GM18507 (cell line): Measurements from ENCODE around the gene DHRS7.

Experiments used
- DNase-seq: peaks from one replicate; pipeline ENCODE4 v3.0.0; 2011; ENCODE audit warnings: low read depth; ENCODE audit not compliant: insufficient read length; ENCODE audit errors: extremely low spot score
- FAIRE-seq: peaks from 2 replicates; lab custom pipeline; 2011; peaks lifted over from hg19 to GRCh38; lab: Jason Lieb, UNC

The DHRS7 gene

DNA sequence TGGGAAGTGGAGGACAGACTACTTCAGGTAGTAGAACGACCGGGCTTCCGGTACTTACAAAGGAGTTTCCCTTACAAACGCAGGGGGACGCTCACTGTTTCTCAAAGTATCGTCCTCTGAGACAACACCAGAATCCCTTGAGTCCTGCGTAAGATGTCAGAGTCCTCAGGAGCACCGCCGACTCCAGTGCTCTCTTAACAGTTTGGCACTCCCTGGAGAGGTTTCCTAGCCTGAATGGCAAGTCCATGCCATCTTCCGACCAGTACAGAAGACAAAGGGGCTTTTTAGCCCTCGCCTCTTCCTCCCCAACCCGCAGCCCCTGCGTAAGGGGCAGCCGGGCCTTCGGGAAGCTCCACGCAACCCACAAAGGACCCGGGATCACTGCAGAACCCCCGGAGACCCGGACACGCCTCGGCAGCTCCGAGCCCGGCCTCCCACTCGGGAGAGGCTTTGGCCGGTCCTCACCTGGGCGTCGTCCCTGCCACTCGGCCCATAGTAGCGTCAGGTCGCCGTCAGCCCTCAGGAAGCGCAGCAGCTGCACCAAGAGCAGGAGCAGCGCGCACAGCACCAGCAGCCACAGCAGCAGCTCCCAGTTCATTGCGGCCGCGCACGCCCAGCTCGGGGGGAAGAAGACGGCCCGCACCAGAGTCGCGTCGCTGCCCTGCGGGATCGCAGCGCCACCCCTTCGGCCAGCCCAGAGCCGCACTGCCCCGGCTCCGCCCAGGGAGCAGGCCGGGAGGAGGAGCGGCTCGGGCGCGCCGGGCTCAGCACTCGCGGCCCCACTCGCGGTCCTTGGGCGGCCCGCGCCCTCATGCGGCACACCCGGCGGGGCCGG, at the start of gene DHRS7:
Gene DHRS7 (minus strand): TSS at position 687 of the 835 bp plus-strand sequence. CDS start 89 bp downstream, at position 598.
- DNase-seq (peak; percentile 68), FAIRE-seq (peak; percentile 91)

DNA sequence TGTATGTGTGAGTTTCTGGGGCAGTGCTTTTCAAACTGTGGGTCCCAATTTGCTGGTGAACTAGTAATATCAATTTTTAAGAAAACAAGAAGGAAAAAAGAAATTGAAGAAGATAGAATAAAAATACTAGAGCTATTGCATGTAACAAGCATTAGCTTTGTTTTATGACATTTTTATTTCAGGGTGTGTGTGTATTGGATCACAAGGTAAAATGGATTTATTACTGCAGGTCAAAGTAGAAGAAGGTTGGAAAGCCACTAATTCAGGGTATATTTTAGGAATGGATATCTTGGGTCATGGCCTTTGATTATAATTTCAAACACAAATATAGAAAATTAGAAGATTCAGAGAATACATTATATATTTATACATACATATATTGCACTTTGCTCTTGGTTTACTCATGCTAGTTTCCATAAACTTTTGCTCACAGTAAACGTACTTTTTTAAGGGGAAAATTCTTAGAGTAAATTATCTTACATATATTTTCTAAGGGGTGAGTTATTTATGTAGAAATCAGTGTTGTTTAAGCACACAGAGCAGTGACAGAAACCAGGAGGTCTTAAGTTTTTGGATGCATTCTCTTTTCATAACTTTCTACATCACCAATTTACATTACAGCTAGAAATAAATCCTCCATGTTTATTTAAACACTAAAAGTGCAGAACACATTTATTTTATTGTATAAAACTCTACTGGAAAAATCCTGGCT, 49.4 kb upstream of the DHRS7 start:
- no peak for DNase-seq
- FAIRE-seq: no peak

- FAIRE-seq (peak; percentile 5), DNase-seq (no peak)
Observed at GRCh38 chr14:60214003-60214402, 48.8 kb upstream of the DHRS7 start.

- DNase-seq: no peak
- FAIRE-seq: peak; percentile 99
Observed at GRCh38 chr14:60212503-60213371, 47.5 kb upstream of the DHRS7 start.

DNA sequence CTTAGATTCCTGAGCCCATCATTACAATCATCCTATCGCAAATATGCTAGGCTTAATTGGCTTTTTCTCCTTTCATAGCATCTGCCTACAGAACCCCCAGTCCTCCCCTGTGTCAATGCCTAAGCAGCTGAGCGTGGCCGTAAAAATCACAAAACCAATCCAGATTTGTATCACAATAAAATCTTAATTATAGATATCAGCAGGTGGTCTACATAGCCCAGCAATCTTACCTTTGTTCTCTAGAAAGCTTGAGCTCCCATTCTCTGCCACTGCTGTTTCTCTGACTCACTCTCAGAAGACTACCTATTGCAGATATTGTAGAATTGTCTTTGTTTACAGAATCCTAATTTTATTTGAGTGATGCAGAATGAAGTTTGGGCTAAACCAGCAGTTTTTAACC, 46.0 kb upstream of the DHRS7 start:
- FAIRE-seq (no peak), DNase-seq (no peak)

DNA sequence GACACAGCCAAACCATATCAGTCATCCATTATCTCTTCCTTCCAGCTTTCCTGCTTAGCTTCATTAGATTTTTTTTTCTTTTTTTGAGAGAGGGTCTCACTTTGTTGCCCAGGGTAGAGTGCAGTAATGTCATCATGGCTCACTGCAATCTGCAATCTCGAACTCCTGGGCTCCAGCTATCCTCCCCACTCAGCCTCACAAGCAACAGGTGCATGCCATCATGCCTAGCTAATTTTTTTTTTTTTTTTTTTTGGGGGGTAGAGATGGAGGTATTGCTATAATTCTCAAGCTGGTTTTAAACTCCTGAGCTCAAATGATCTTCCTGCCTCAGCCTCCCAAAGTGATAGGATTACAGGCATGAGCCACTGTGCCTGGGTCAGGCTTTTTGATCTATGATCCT, 45.5 kb upstream of the DHRS7 start:
- no peak for DNase-seq
- no peak for FAIRE-seq

DNA sequence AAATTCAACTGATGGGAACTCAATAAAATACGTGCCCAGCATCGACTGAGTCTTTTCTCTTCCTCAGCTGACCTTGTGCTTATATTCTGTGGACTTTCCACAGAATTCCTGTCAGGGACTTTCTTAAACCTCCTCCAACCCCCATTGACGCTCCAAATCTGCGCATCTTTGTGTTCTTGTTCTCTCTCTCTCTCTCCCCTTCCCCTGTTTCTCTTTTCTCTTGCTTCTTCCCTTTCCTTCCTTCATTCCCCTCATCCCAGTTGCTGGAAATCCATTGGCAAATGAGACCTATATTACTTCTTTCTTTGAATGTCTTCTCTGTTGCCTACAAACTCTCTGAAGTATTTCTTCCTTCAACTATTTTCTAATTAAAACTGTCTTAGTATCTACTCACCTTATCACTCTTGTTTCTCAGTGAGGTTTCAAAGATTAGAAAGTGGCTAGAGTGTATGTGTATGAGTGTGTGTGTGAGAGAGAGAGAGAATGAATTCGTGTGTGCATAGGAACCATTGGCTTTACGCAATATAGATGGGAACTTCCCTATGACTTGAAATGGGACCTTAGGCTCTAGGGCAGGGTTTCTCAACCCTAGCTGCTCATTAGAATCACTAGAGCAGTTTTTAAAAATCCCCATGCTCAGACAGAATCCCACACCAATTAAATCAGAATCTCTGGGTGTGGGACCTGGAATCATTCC, 41.8 kb upstream of the DHRS7 start:
- DNase-seq (no peak), FAIRE-seq (peak; percentile 83)

GRCh38 chr14:60206249-60206670, 41.1 kb upstream of the DHRS7 start:
- FAIRE-seq (peak; percentile 50), DNase-seq (no peak)

GRCh38 chr14:60204843-60205774, 39.9 kb upstream of the DHRS7 start:
- no peak for FAIRE-seq

DNA sequence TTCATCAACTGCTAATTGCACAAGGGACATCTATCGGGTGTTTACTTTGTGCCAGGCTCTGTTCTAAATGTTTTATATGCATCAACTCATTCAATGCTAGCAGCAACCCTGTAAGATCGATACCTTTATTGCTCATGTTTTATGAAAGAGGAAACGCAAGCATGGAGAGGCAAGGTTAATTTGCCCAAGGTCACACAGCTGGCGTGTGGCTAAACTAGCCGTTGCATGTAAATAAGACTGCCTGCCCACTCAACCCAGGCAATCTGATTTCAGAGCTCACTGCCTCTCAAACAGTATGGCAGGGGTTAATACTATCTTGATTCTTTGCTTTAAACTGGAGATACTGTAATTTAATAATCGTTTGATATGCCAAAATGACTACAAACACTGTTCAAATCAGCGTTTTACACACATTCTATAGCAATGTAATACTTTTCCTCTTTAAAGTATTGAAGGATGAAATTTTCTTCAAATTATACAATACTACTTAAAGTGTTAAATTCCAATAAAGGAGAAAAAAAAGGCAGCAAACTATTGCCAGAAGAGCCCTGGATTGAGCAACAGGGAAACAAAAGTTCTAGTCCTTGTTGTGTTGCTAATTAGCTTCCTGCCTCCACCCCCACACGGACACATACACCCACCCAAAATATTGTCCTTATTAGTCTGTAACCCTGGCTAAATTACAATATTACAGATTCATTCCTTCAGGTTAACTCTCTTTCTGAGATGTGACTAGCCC, 39.1 kb upstream of the DHRS7 start:
- DNase-seq (peak; percentile 29), FAIRE-seq (peak; percentile 98)

More at GRCh38 chr14:60204843-60205774, 39.9 kb upstream of the DHRS7 start:
- DNase-seq: no peak

DNA sequence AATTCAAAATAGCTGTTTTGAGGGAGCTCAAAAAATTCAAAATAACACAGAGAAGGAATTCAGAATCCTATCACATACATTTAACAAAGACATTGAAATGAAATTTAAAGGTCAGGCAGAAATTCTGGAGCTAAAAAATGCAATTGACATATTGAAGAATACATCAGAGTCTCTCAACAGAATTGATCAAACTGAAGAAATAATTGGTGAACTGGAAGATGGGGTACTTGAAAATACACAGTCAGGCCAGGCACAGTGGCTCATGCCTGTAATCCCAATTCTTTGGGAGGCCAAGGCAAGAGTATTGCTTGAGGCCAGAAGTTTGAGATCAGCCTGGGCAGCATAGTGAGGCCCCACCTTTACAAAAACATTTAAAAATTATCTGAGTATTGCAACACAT, 34.1 kb upstream of the DHRS7 start:
- no peak for FAIRE-seq
- no peak for DNase-seq

DNA sequence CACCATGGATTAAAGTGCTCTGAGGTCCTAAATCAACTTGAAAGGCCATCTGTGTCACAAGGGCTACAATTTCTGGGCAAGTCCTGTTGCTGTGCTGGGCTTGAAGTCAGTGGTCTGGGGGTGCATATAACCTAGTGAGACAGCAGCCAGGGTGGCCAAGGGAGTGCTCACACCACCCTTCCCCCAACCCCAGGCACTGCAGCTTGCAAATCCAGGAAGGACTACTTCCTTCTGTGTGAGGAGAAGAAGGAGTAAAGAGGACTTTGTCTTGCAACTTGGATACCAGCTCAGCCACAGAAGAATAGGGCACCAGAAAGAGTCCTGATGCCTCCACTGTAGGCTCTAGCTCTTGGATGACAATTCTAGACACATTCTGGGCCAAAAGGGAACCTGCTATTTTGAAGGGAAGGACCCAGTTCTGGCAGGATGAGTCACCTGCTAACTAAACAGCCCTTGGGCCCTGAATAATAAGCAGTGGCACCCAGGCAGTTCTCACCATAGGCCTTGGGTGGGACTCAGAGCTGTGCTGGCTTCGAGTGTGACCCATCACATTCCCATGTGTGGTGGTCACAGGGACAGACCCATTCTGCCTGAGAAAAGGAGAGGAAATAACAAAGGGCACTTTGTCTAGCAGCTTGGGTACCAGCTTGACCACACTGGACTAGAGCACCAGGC, 32.6 kb upstream of the DHRS7 start:
- no peak for DNase-seq
- FAIRE-seq: no peak

- FAIRE-seq (peak; percentile 21), DNase-seq (no peak)
Observed at GRCh38 chr14:60196291-60196690, 31.1 kb upstream of the DHRS7 start.

GRCh38 chr14:60195179-60195810, 30.1 kb upstream of the DHRS7 start:
- DNase-seq (no peak), FAIRE-seq (peak; percentile 59)

DNA sequence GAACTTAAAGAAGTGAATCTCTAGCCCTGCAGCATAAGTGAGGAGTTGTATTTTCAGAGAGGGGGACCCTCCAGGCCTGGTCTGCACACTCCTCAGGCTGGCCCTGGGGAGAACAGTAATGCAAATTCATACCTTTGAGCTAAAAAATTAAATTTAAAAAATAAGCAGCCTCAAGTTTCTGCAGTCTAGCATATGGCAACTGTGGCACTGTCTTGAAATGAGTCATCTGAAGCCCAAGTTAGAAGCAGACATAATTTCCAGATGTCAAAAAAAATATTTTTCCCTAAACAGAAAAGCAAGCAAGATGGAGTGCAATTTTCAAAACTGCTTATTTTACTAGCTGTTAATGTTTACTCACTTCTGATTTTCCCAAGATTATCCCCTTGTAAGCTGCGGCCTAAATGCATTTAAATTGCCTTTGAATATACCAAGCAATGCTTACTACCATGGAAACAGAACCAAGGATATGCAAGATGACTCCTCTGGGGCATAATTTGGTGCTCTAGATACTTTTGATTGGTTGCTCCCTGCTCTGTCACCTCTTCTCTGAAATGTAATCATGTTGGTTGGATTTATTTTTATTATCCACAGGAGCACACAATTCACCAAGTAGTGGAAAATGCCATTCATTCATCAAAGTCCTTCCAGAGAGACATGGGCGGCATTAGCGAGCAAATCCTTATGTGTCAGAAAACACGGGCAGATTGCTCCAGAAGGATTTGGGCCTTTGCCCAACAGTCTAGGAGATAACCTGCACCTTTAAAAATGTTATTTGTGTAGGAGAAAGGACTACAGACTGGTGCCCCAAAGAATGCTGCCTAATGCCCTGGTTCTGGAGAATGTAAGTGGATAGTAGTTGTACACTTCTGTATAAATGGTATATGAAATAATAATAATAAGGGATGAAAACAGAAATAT, 25.0 kb upstream of the DHRS7 start:
- FAIRE-seq: peak; percentile 72
- DNase-seq: no peak

GRCh38 chr14:60188696-60189095, 23.5 kb upstream of the DHRS7 start:
- DNase-seq (no peak), FAIRE-seq (no peak)
